HCT116 (cell line): ENCODE results near the gene MAP1LC3B2. TPM values are rescaled to one million over a fixed set of nuclear protein-coding genes. Genes with fewer than 3 reads are reported as not detected.

Experiments
- ATAC-seq: fragments of 200-7000 bp; cut with Tn5 transposase; 2 replicates; pipeline ENCODE4 v1.9.1; 2020; ENCODE audit warnings: mild to moderate bottlenecking, moderate library complexity
- BruUV-seq: library from RNA; stranded (reverse); fragments of 400-500 nt; replicated peaks from 2 replicates; lab custom pipeline; 2021; lab: Mats Ljungman, UMichigan
- CTCF ChIA-PET: fragments of 300-600 bp; sonication (Branson Sonifier 250); formaldehyde crosslinking; loops from one replicate; lab custom pipeline; 2021; ENCODE audit warnings: antibody characterized with exemption; lab: Charles Lee
- POLR2A ChIA-PET: fragments of 300-600, 350-600 bp; sonication (Branson Sonifier 250); formaldehyde crosslinking; loops from one replicate; lab custom pipeline; 2021; ENCODE audit warnings: antibody characterized with exemption; lab: Charles Lee
- RAD21 ChIA-PET, 2 experiments: fragments of 300-600 bp; sonication (Branson Sonifier 250); formaldehyde crosslinking; loops; one replicate each; lab custom pipeline; 2023; ENCODE audit warnings: low total read pairs in 2 of 2; ENCODE audit not compliant: uncharacterized antibody in 2 of 2, unreplicated experiment in 2 of 2, low non-redundant PET in 1 of 2; lab: Charles Lee
- DNase-seq: peaks from one replicate; pipeline ENCODE4 v3.0.0-alpha.2; 2010; ENCODE audit warnings: low read depth, low spot score
- H2AFZ ChIP-seq: fragments of 200-600 bp; shearing (Covaris generic), sonication (generic); 2 replicates; pipeline ENCODE4 v1.6.1; 2017; ENCODE audit warnings: low read depth, mixed run types, mixed read lengths, antibody characterized with exemption, low read length; ENCODE audit not compliant: poor library complexity, severe bottlenecking
- H3K27ac ChIP-seq: 2 replicates; pipeline ENCODE4 v1.5.1; 2012; ENCODE audit warnings: low read depth, low read length
- H3K27me3 ChIP-seq: fragments of 200-600 bp; sonication (generic); 2 replicates; pipeline ENCODE4 v1.6.1; 2016; ENCODE audit warnings: mixed run types, low read length, mixed read lengths; ENCODE audit not compliant: insufficient read depth
- H3K36me3 ChIP-seq, 2 experiments: fragments of 200-500 bp in 1 of 2; fragments of 200-600 bp in 1 of 2; sonication (Bioruptor generic) in 1 of 2; sonication (generic) in 1 of 2; 2 replicates each; pipeline versions ENCODE4 v1.5.1 to v1.6.1; 2014 to 2016; ENCODE audit warnings: low read length in 2 of 2, inconsistent platforms in 1 of 2, mixed read lengths in 1 of 2, mixed run types in 1 of 2; ENCODE audit not compliant: insufficient read depth in 2 of 2, control insufficient read depth in 1 of 2
- H3K4me1 ChIP-seq, 2 experiments: fragments of 200-600 bp in 1 of 2; sonication (generic) in 1 of 2; 2 replicates each; pipeline versions ENCODE4 v1.5.1 to v1.6.1; 2012 to 2017; ENCODE audit warnings: low read length in 2 of 2, inconsistent platforms in 1 of 2, mild to moderate bottlenecking in 1 of 2, mixed read lengths in 1 of 2, mixed run types in 1 of 2, moderate library complexity in 1 of 2; ENCODE audit not compliant: insufficient read depth in 2 of 2, control insufficient read depth in 1 of 2
- H3K4me2 ChIP-seq: fragments of 200-600 bp; sonication (generic); 2 replicates; pipeline ENCODE4 v1.6.1; 2017; ENCODE audit warnings: mixed run types, low read length, mixed read lengths
- H3K4me3 ChIP-seq, 2 experiments: fragments of 200-600 bp in 1 of 2; sonication (generic) in 1 of 2; replicated peaks in 1 of 2; 2 replicates each; pipeline ENCODE4 v1.5.1; 2011 to 2016; ENCODE audit warnings: low read length in 2 of 2, control low read depth in 1 of 2, low read depth in 1 of 2, mild to moderate bottlenecking in 1 of 2, mixed read lengths in 1 of 2, mixed run types in 1 of 2
- H3K79me2 ChIP-seq: fragments of 200-600 bp; sonication (generic); 2 replicates; pipeline ENCODE4 v1.6.1; 2017; ENCODE audit warnings: mild to moderate bottlenecking, mixed run types, low read length, moderate library complexity, mixed read lengths; ENCODE audit not compliant: insufficient read depth
- H3K9ac ChIP-seq: fragments of 200-600 bp; sonication (generic); 2 replicates; pipeline ENCODE4 v1.6.1; 2016; ENCODE audit warnings: low read length, mixed read lengths
- H3K9me2 ChIP-seq: fragments of 200-600 bp; sonication (generic), shearing (Covaris generic); 2 replicates; pipeline ENCODE4 v1.6.1; 2017; ENCODE audit warnings: mixed run types, mild to moderate bottlenecking, moderate library complexity; ENCODE audit not compliant: insufficient read depth
- H3K9me3 ChIP-seq, 2 experiments: fragments of 200-500 bp in 1 of 2; fragments of 200-600 bp in 1 of 2; sonication (Bioruptor generic) in 1 of 2; sonication (generic) in 1 of 2; 2 replicates each; pipeline ENCODE4 v1.6.1; 2014 to 2017; ENCODE audit warnings: low read length in 2 of 2, mixed read lengths in 2 of 2, inconsistent platforms in 1 of 2, low read depth in 1 of 2, mild to moderate bottlenecking in 1 of 2, mixed run types in 1 of 2, moderate library complexity in 1 of 2; ENCODE audit not compliant: control insufficient read depth in 1 of 2, insufficient read depth in 1 of 2
- H4K20me1 ChIP-seq: fragments of 200-600 bp; sonication (generic), shearing (Covaris generic); 2 replicates; pipeline ENCODE4 v1.6.1; 2017; ENCODE audit warnings: mixed run types, mild to moderate bottlenecking, moderate library complexity; ENCODE audit not compliant: insufficient read depth
- ATF3 ChIP-seq: IDR thresholded peaks from 2 replicates; pipeline ENCODE4 v1.6.1; 2012
- CBX3 ChIP-seq: IDR thresholded peaks from 2 replicates; pipeline ENCODE4 v1.6.1; 2012; ENCODE audit warnings: low read depth
- CEBPB ChIP-seq: IDR thresholded peaks from 2 replicates; pipeline ENCODE4 v1.6.1; 2012; ENCODE audit warnings: low read depth
- EGR1 ChIP-seq: IDR thresholded peaks from 2 replicates; pipeline ENCODE4 v1.6.1; 2012; ENCODE audit warnings: low read depth
- ELF1 ChIP-seq: IDR thresholded peaks from 2 replicates; pipeline ENCODE4 v1.6.1; 2012; ENCODE audit warnings: low read depth, borderline replicate concordance
- EZH2phosphoT487 ChIP-seq: fragments of 200-600 bp; IDR thresholded peaks from 2 replicates; pipeline ENCODE4 v1.6.1; 2018; ENCODE audit warnings: antibody characterized with exemption, borderline replicate concordance
- FOSL1 ChIP-seq: IDR thresholded peaks from 2 replicates; pipeline ENCODE4 v1.6.1; 2012; ENCODE audit warnings: low read depth
- JUND ChIP-seq: IDR thresholded peaks from 2 replicates; pipeline ENCODE4 v1.6.1; 2012
- MAX ChIP-seq: IDR thresholded peaks from 2 replicates; pipeline ENCODE4 v1.6.1; 2012
- POLR2A ChIP-seq: IDR thresholded peaks from 2 replicates; pipeline ENCODE4 v1.7.0; 2011; ENCODE audit warnings: borderline replicate concordance; ENCODE audit not compliant: insufficient read depth, insufficient read length; ENCODE audit errors: extremely low read depth
- POLR2AphosphoS5 ChIP-seq: IDR thresholded peaks from 2 replicates; pipeline ENCODE4 v1.6.1; 2011; ENCODE audit warnings: mild to moderate bottlenecking, low read depth, low read length, moderate library complexity
- RAD21 ChIP-seq: IDR thresholded peaks from 2 replicates; pipeline ENCODE4 v1.6.1; 2012; ENCODE audit warnings: low read depth, mild to moderate bottlenecking
- SIN3A ChIP-seq: IDR thresholded peaks from 2 replicates; pipeline ENCODE4 v1.6.1; 2012; ENCODE audit warnings: low read depth
- SP1 ChIP-seq: IDR thresholded peaks from 2 replicates; pipeline ENCODE4 v1.6.1; 2012; ENCODE audit warnings: low read depth
- SRF ChIP-seq: IDR thresholded peaks from 2 replicates; pipeline ENCODE4 v1.6.1; 2012; ENCODE audit warnings: low read depth
- TCF7L2 ChIP-seq: IDR thresholded peaks from 2 replicates; pipeline ENCODE4 v1.7.0; 2011; ENCODE audit warnings: borderline replicate concordance, inconsistent platforms; ENCODE audit not compliant: insufficient read depth, insufficient read length; ENCODE audit errors: extremely low read depth
- YY1 ChIP-seq: IDR thresholded peaks from 2 replicates; pipeline ENCODE4 v1.6.1; 2011; ENCODE audit warnings: low read length, low read depth, moderate library complexity, mild to moderate bottlenecking; ENCODE audit not compliant: insufficient replicate concordance; ENCODE audit errors: extremely low read depth
- ZFX ChIP-seq: fragments of 450-650 bp; IDR thresholded peaks from 2 replicates; pipeline ENCODE4 v1.6.1; 2017
- ZNF274 ChIP-seq: fragments of 200-500 bp; sonication (Bioruptor generic); IDR thresholded peaks from 2 replicates; pipeline ENCODE4 v1.6.1; 2014; ENCODE audit warnings: mild to moderate bottlenecking, low read depth, low read length, inconsistent platforms
- intact Hi-C: fragments of 100-400 bp; cut with micrococcal nuclease; formaldehyde crosslinking; loops from 2 replicates; pipeline ENCODE4 v1.10.0; 2022
- total RNA-seq: library from RNA; stranded (reverse); gene quantifications from one replicate; pipeline ENCODE4 v1.2.1, GENCODE V29; 2021; ENCODE audit not compliant: unreplicated experiment
- TF ChIP-seq, protein P1 (sequence below): IDR thresholded peaks from 2 replicates; pipeline ENCODE4 v1.6.1; 2011; ENCODE audit warnings: mild to moderate bottlenecking, low read length, moderate library complexity; ENCODE audit not compliant: insufficient replicate concordance; ENCODE audit errors: extremely low read depth

The MAP1LC3B2 gene
- total RNA-seq, 1 experiment from 2014 or later, result 4.7 TPM

- no peak for ATAC-seq
- intact Hi-C loops, result no loop called here
Observed at GRCh38 chr12:116545936-116546335, 13.2 kb upstream of the MAP1LC3B2 start.

DNA sequence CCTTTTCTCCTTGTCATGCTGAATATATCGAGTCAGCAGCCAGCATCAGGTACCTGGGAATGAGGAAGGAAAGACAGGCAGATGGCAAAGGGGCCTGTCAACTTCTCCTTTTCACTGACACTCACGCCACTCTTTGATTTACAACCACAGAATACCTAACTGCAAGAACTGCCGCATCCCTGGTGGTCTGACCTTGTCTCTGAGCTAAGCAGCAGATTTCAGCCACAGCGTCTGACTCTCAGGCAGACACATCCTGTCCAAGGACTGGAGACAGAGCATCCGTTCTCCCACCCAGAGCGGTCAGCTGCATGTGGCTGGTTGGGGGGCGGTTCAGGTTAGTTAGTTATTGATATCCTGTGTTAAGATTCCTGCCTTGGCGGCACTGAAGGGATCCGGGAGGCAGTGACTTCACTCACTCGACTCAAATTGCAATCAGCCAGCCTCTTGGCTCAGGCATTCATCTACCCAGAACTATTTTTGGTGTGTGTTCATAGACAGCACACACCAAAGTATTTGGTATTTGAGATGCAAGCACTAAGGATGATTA lies 11.2 kb upstream of the MAP1LC3B2 start:
- Histone ChIP-seq H3K4me2 (no peak overlapping the region), H3K9me3 (no peaks in the 10 kb centered on the region), H3K4me3 (no peak overlapping the region), H3K4me1 (peaks cover under 1 to 15% of the 10 kb centered on the region in 2 experiments; a peak in 3 of 4 replicates), H3K36me3 (no peaks in the 10 kb centered on the region), H4K20me1 (no peaks in the 10 kb centered on the region), H2AFZ (no peak overlapping the region), H3K27me3 (no peaks in the 10 kb centered on the region), H3K9ac (no peak overlapping the region), H3K9me2 (no peaks in the 10 kb centered on the region), H3K27ac (no peak overlapping the region), H3K79me2 (no peaks in the 10 kb centered on the region)
- intact Hi-C loops, result no loop called here
- no TSS peak for BruUV-seq
- RAD21 ChIA-PET, result no interaction called here
- DNase-seq (no peak), ATAC-seq (no peak)
- TF ChIP-seq ZNF274 (no peak), JUND (no peak), TCF7L2 (no peak), EZH2phosphoT487 (no peak), ELF1 (no peak), CEBPB (no peak), SRF (no peak), YY1 (no peak), FOSL1 (no peak), SP1 (no peak), SIN3A (no peak), ZFX (no peak), EGR1 (no peak), CBX3 (no peak), ATF3 (no peak), POLR2A (no peak), MAX (no peak), POLR2AphosphoS5 (no peak), RAD21 (no peak)
- TF ChIP-seq, protein P1, sequence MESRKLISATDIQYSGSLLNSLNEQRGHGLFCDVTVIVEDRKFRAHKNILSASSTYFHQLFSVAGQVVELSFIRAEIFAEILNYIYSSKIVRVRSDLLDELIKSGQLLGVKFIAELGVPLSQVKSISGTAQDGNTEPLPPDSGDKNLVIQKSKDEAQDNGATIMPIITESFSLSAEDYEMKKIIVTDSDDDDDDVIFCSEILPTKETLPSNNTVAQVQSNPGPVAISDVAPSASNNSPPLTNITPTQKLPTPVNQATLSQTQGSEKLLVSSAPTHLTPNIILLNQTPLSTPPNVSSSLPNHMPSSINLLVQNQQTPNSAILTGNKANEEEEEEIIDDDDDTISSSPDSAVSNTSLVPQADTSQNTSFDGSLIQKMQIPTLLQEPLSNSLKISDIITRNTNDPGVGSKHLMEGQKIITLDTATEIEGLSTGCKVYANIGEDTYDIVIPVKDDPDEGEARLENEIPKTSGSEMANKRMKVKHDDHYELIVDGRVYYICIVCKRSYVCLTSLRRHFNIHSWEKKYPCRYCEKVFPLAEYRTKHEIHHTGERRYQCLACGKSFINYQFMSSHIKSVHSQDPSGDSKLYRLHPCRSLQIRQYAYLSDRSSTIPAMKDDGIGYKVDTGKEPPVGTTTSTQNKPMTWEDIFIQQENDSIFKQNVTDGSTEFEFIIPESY, result no peak
- CTCF ChIA-PET, result no interaction called here
- POLR2A ChIA-PET, result no interaction called here

More at GRCh38 chr12:116545936-116546335, 13.2 kb upstream of the MAP1LC3B2 start:
- RAD21 ChIA-PET, result no interaction called here
- CTCF ChIA-PET, result no interaction called here
- POLR2A ChIA-PET, result interaction anchor here (1.1 kb wide), 1 partner anchor 40 kb away, joined by 4 read pairs; no protein-coding TSS in a partner anchor
- no peaks in the 10 kb centered on the region for H3K9me3 ChIP-seq
- H3K79me2 ChIP-seq, result no peaks in the 10 kb centered on the region
- H3K27ac ChIP-seq, result no peak overlapping the region
- H3K27me3 ChIP-seq, result no peaks in the 10 kb centered on the region
- no peak overlapping the region for H3K9ac ChIP-seq
- H2AFZ ChIP-seq, result no peak overlapping the region
- TF ChIP-seq FOSL1 (no peak), POLR2AphosphoS5 (no peak), POLR2A (no peak)
- H3K36me3 ChIP-seq, result no peaks in the 10 kb centered on the region
- peaks cover 14 to 19% of the 10 kb centered on the region in 2 experiments; a peak in 3 of 4 replicates for H3K4me1 ChIP-seq
- no peak overlapping the region for H3K4me3 ChIP-seq
- no peak overlapping the region for H3K4me2 ChIP-seq
- DNase-seq, result no peak
- no peaks in the 10 kb centered on the region for H3K9me2 ChIP-seq
- BruUV-seq, result no TSS peak
- no peaks in the 10 kb centered on the region for H4K20me1 ChIP-seq
